ENCODE results near the gene ASTN2.

DNA sequence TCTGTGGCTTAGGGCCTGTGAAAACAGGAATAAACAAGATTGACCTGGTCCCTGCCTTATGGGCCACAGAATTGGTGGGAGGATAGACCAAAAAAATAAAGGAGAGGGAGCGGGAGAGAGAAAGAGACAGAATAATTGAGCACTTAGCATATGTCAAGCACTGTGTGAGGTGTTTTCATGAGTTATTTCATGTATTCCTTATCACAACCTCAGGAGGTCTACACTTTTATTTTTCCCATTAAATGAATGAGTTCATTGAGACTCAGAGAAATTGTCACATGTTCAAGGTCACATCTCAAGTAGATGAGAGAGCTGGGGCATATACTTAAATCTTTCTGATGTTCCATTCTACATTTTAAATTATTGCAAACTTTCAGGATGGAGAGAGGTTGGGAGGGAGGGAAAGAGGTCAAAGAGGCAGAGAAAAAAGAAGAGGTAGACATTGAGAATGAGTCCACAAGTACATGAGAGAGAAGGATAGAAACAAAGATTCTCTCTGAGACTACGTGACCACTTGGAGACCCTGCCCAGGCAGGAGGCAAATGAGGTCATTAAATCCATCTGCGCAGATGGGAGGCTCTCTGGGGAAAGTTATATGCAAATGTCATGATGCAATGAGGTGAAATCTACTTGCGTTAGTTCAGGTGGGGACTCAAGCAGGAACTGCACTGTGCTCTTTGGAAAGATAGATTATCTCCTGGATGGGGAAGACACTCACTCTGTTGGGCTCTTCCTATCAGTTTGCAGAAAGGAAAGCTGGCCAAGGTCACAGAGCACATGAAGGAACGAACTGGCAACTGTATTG lies 1019.8 kb downstream of the ASTN2 start:
- TF ChIP-seq, protein P1, sequence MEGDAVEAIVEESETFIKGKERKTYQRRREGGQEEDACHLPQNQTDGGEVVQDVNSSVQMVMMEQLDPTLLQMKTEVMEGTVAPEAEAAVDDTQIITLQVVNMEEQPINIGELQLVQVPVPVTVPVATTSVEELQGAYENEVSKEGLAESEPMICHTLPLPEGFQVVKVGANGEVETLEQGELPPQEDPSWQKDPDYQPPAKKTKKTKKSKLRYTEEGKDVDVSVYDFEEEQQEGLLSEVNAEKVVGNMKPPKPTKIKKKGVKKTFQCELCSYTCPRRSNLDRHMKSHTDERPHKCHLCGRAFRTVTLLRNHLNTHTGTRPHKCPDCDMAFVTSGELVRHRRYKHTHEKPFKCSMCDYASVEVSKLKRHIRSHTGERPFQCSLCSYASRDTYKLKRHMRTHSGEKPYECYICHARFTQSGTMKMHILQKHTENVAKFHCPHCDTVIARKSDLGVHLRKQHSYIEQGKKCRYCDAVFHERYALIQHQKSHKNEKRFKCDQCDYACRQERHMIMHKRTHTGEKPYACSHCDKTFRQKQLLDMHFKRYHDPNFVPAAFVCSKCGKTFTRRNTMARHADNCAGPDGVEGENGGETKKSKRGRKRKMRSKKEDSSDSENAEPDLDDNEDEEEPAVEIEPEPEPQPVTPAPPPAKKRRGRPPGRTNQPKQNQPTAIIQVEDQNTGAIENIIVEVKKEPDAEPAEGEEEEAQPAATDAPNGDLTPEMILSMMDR (IDR thresholded peaks at IDR 0.05; ENCODE audit: low read depth, low read length, missing input control), result no peak
- TF ChIP-seq TAF1 (conservative IDR thresholded peaks at IDR 0.05) (no peak), YY1 (IDR thresholded peaks at IDR 0.05) (no peak), JUND (IDR thresholded peaks at IDR 0.05) (no peak), RAD21 (IDR thresholded peaks at IDR 0.05) (no peak), SP1 (IDR thresholded peaks at IDR 0.05) (no peak)
- TF ChIP-seq, protein P2, sequence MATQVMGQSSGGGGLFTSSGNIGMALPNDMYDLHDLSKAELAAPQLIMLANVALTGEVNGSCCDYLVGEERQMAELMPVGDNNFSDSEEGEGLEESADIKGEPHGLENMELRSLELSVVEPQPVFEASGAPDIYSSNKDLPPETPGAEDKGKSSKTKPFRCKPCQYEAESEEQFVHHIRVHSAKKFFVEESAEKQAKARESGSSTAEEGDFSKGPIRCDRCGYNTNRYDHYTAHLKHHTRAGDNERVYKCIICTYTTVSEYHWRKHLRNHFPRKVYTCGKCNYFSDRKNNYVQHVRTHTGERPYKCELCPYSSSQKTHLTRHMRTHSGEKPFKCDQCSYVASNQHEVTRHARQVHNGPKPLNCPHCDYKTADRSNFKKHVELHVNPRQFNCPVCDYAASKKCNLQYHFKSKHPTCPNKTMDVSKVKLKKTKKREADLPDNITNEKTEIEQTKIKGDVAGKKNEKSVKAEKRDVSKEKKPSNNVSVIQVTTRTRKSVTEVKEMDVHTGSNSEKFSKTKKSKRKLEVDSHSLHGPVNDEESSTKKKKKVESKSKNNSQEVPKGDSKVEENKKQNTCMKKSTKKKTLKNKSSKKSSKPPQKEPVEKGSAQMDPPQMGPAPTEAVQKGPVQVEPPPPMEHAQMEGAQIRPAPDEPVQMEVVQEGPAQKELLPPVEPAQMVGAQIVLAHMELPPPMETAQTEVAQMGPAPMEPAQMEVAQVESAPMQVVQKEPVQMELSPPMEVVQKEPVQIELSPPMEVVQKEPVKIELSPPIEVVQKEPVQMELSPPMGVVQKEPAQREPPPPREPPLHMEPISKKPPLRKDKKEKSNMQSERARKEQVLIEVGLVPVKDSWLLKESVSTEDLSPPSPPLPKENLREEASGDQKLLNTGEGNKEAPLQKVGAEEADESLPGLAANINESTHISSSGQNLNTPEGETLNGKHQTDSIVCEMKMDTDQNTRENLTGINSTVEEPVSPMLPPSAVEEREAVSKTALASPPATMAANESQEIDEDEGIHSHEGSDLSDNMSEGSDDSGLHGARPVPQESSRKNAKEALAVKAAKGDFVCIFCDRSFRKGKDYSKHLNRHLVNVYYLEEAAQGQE (IDR thresholded peaks at IDR 0.05), result no peak
- TF ChIP-seq, protein P3, sequence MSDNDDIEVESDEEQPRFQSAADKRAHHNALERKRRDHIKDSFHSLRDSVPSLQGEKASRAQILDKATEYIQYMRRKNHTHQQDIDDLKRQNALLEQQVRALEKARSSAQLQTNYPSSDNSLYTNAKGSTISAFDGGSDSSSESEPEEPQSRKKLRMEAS (IDR thresholded peaks at IDR 0.05), result no peak

Measured in liver (tissue), 3 donors.